ENCODE data around the gene SEMA5B.

Gene SEMA5B

DNA sequence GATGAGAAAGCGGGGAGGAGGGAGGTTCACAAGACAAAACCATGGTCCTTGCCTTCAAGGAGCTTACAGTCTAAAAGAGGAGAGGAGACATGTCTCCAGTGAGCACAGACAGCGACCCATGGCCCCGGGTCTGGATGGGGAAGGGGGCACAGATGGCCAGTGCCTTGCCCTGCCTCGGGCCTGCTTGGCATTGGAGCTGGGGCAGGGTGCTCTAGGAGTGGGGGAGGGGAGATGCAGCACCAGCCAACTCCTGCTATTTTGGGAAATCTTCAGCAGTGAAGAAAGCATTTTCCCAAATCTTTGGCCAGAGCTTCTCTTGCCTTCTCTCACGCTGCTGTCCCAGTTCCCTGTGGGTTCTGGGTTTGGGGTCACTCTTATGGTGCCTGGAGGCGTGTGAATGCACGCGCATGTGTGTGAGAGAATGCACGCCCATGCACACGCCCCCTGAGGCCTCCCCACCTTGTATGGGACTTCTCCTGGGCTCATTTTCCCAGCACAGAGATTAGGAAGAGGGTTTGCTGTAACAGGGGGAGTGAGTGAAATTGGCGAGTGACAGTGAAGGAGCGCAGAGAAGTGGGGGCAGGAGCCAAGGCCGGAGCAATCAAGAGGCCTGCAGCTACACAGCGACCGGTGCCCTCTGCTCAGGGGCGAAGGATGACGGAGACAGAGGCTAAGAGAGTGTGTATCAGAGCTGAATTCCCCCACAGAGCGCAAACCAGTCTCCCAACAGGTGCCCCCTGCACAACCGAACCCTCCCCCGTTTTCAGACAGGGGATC is 71.5 kb downstream of the SEMA5B start:
- no peaks in the 10 kb centered on the region for H3K36me3 ChIP-seq (replicated peaks; ENCODE audit: insufficient read depth, low read length)

DNA sequence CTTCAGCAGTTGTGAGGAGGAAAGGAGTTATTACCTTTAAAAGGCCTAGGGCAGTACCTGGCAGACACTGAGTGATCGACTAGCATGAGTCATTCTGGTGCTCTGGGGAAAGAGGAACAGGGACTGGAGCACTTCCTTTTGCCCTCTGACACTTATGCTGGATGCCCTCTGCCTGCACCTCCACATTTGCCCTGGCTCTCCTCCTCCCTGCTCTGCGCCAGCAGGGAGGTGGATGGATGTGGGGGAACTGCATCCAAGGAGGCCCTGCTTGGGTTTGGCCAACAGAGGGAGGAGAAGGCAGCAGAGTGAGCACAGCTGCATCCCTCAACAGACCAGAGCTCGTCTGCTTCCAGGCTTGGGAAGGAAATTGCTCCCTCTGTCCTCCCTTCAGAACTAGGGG is 75.0 kb downstream of the SEMA5B start:
- H2AFZ ChIP-seq (ENCODE audit: low read length), result no peak overlapping the region
- TF ChIP-seq EZH2 (optimal IDR thresholded peaks at IDR 0.05; ENCODE audit: low read depth, low read length) (no peak), EZH2phosphoT487 (IDR thresholded peaks at IDR 0.05; ENCODE audit: low read length) (no peak)
- TF ChIP-seq, protein P1, sequence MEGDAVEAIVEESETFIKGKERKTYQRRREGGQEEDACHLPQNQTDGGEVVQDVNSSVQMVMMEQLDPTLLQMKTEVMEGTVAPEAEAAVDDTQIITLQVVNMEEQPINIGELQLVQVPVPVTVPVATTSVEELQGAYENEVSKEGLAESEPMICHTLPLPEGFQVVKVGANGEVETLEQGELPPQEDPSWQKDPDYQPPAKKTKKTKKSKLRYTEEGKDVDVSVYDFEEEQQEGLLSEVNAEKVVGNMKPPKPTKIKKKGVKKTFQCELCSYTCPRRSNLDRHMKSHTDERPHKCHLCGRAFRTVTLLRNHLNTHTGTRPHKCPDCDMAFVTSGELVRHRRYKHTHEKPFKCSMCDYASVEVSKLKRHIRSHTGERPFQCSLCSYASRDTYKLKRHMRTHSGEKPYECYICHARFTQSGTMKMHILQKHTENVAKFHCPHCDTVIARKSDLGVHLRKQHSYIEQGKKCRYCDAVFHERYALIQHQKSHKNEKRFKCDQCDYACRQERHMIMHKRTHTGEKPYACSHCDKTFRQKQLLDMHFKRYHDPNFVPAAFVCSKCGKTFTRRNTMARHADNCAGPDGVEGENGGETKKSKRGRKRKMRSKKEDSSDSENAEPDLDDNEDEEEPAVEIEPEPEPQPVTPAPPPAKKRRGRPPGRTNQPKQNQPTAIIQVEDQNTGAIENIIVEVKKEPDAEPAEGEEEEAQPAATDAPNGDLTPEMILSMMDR (IDR thresholded peaks at IDR 0.05; ENCODE audit: low read length), result no peak
- no peaks in the 10 kb centered on the region for H3K9me2 ChIP-seq (replicated peaks; ENCODE audit: insufficient read depth, low read length)
- H3F3A ChIP-seq (ENCODE audit: insufficient read depth, low read length), result no peaks in the 10 kb centered on the region
- H4K20me1 ChIP-seq (ENCODE audit: insufficient read depth, low read length), result no peaks in the 10 kb centered on the region
- no peaks in the 10 kb centered on the region for H3K4me1 ChIP-seq (ENCODE audit: low read length)
- no peak overlapping the region for H3K4me3 ChIP-seq (ENCODE audit: low read length)
- no peaks in the 10 kb centered on the region for H3K9me3 ChIP-seq (replicated peaks; ENCODE audit: insufficient read depth, low read length)
- no peak overlapping the region for H3K4me2 ChIP-seq (ENCODE audit: low read depth, low read length)
- no peaks in the 10 kb centered on the region for H3K79me2 ChIP-seq (ENCODE audit: low read length)
- H3K9ac ChIP-seq (ENCODE audit: low read length), result no peak overlapping the region
- H3K27me3 ChIP-seq (replicated peaks; ENCODE audit: insufficient read depth, low read length), result no peaks in the 10 kb centered on the region
- no peak for DNase-seq
- H3K27ac ChIP-seq (ENCODE audit: low read length), result no peak overlapping the region
- H3K36me3 ChIP-seq (replicated peaks; ENCODE audit: insufficient read depth, low read length), result no peaks in the 10 kb centered on the region

More for the DNA sequence above, 71.5 kb downstream of the SEMA5B start:
- Histone ChIP-seq H3F3A (ENCODE audit: insufficient read depth, low read length) (no peaks in the 10 kb centered on the region), H2AFZ (ENCODE audit: low read length) (no peak overlapping the region), H3K4me1 (ENCODE audit: low read length) (no peaks in the 10 kb centered on the region), H3K27me3 (replicated peaks; ENCODE audit: insufficient read depth, low read length) (no peaks in the 10 kb centered on the region), H3K27ac (ENCODE audit: low read length) (no peak overlapping the region), H3K79me2 (ENCODE audit: low read length) (no peaks in the 10 kb centered on the region), H3K4me2 (ENCODE audit: low read depth, low read length) (no peak overlapping the region), H3K4me3 (ENCODE audit: low read length) (no peak overlapping the region), H3K9me3 (replicated peaks; ENCODE audit: insufficient read depth, low read length) (no peaks in the 10 kb centered on the region), H3K9ac (ENCODE audit: low read length) (no peak overlapping the region), H3K9me2 (replicated peaks; ENCODE audit: insufficient read depth, low read length) (no peaks in the 10 kb centered on the region), H4K20me1 (ENCODE audit: insufficient read depth, low read length) (no peaks in the 10 kb centered on the region)
- TF ChIP-seq, protein P1 (IDR thresholded peaks at IDR 0.05; ENCODE audit: low read length), result no peak
- TF ChIP-seq EZH2 (optimal IDR thresholded peaks at IDR 0.05; ENCODE audit: low read depth, low read length) (no peak), EZH2phosphoT487 (IDR thresholded peaks at IDR 0.05; ENCODE audit: low read length) (no peak)
- no peak for DNase-seq

DNA sequence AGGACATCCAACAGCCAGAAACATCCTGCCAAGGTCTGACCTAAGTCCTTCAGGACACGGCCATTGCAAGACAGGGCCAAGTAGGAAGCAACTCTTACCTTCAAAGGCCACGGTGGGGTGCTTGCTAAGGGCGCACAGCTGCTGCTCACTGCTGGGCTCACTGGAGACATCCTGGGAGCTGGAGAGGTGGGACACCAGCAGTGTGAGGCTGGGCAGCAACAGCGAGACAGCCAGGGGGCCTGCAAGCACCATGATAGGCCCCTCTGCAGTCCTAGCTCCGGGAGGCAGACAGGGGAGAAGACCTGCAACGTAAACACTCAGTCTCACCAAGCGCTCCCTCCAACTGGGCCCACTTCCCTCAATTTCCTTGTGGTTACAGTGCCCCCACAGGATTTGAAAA is 79.2 kb downstream of the SEMA5B start:
- no peak overlapping the region for H3K4me2 ChIP-seq (ENCODE audit: low read depth, low read length)

More for the DNA sequence above, 79.2 kb downstream of the SEMA5B start:
- H3K9me2 ChIP-seq (replicated peaks; ENCODE audit: insufficient read depth, low read length), result no peaks in the 10 kb centered on the region
- H3K4me3 ChIP-seq (ENCODE audit: low read length), result no peak overlapping the region
- no peaks in the 10 kb centered on the region for H3F3A ChIP-seq (ENCODE audit: insufficient read depth, low read length)
- no peaks in the 10 kb centered on the region for H4K20me1 ChIP-seq (ENCODE audit: insufficient read depth, low read length)
- no peaks in the 10 kb centered on the region for H3K9me3 ChIP-seq (replicated peaks; ENCODE audit: insufficient read depth, low read length)
- H3K79me2 ChIP-seq (ENCODE audit: low read length), result no peaks in the 10 kb centered on the region
- H3K27ac ChIP-seq (ENCODE audit: low read length), result no peak overlapping the region
- no peak overlapping the region for H2AFZ ChIP-seq (ENCODE audit: low read length)
- H3K27me3 ChIP-seq (replicated peaks; ENCODE audit: insufficient read depth, low read length), result no peaks in the 10 kb centered on the region
- no peaks in the 10 kb centered on the region for H3K36me3 ChIP-seq (replicated peaks; ENCODE audit: insufficient read depth, low read length)
- DNase-seq, result no peak
- TF ChIP-seq, protein P1 (IDR thresholded peaks at IDR 0.05; ENCODE audit: low read length), result no peak
- TF ChIP-seq EZH2 (optimal IDR thresholded peaks at IDR 0.05; ENCODE audit: low read depth, low read length) (no peak), EZH2phosphoT487 (IDR thresholded peaks at IDR 0.05; ENCODE audit: low read length) (no peak)
- H3K4me1 ChIP-seq (ENCODE audit: low read length), result no peaks in the 10 kb centered on the region
- no peak overlapping the region for H3K9ac ChIP-seq (ENCODE audit: low read length)

Data from MM.1S (cell line).